GM20431 (cell line): Measurements from ENCODE around the gene HCN3.
"Not testable (repeated sequence)": the region's sequence is repeated elsewhere in the genome, so short reads cannot be mapped to it uniquely, and the experiment has no call there.

ENCODE experiments used
- in situ Hi-C: fragments of 300-500 bp; cut with MseI, MboI; formaldehyde crosslinking; loops from one replicate; pipeline ENCODE4 v1.15.0; 2020; ENCODE audit warnings: low sequenced_read_pairs; ENCODE audit not compliant: unreplicated experiment

HCN3 gene

GRCh38 chr1:155277070-155277901 is at the start of gene HCN3:
TSS of gene HCN3 (plus strand) at chr1:155277463. CDS start at chr1:155277591, 128 bp downstream.
- in situ Hi-C loops = no loop called here

GRCh38 chr1:155228096-155228427 is 49.2 kb upstream of the HCN3 start:
- in situ Hi-C loops = no loop called here

GRCh38 chr1:155231302-155231701 is 46.0 kb upstream of the HCN3 start:
- in situ Hi-C loops = not testable (repeated sequence)

- in situ Hi-C loops = not testable (repeated sequence)
Observed at GRCh38 chr1:155232001-155232978, 45.0 kb upstream of the HCN3 start.

- in situ Hi-C loops = not testable (repeated sequence)
Observed at GRCh38 chr1:155233502-155233901, 43.8 kb upstream of the HCN3 start.

- in situ Hi-C loops = not testable (repeated sequence)
Observed at GRCh38 chr1:155235375-155235774, 41.9 kb upstream of the HCN3 start.

- in situ Hi-C loops = no loop called here
Observed at GRCh38 chr1:155236451-155236850, 40.8 kb upstream of the HCN3 start.

- in situ Hi-C loops = no loop called here
Observed at GRCh38 chr1:155241069-155241679, 36.1 kb upstream of the HCN3 start.

GRCh38 chr1:155241841-155242264 is 35.4 kb upstream of the HCN3 start:
- in situ Hi-C loops = no loop called here

GRCh38 chr1:155242805-155243358 is 34.4 kb upstream of the HCN3 start:
- in situ Hi-C loops = no loop called here

GRCh38 chr1:155244368-155245162 is 32.7 kb upstream of the HCN3 start:
- in situ Hi-C loops = no loop called here

GRCh38 chr1:155245163-155245524 is 32.1 kb upstream of the HCN3 start:
- in situ Hi-C loops = no loop called here

GRCh38 chr1:155246796-155247195 is 30.5 kb upstream of the HCN3 start:
- in situ Hi-C loops = not testable (repeated sequence)

GRCh38 chr1:155247667-155248553 is 29.4 kb upstream of the HCN3 start:
- in situ Hi-C loops = no loop called here

- in situ Hi-C loops = no loop called here
Observed at GRCh38 chr1:155250246-155250632, 27.0 kb upstream of the HCN3 start.

- in situ Hi-C loops = no loop called here
Observed at GRCh38 chr1:155250633-155251449, 26.4 kb upstream of the HCN3 start.

GRCh38 chr1:155251566-155251965 is 25.7 kb upstream of the HCN3 start:
- in situ Hi-C loops = no loop called here

- in situ Hi-C loops = no loop called here
Observed at GRCh38 chr1:155253208-155253607, 24.1 kb upstream of the HCN3 start.
